Epithelial cell of esophagus (primary cell): ENCODE measurements around the gene PGC.

ENCODE experiments used
- DNase-seq: peaks from one replicate; pipeline ENCODE4 v3.0.0; 2010; ENCODE audit warnings: low read depth
- H3K4me3 ChIP-seq: 2 replicates; pipeline ENCODE4 v1.5.1; 2011; ENCODE audit warnings: mild to moderate bottlenecking, low read length, control low read depth
- CTCF ChIP-seq: IDR thresholded peaks from 2 replicates; pipeline ENCODE4 v1.5.1; 2011; ENCODE audit warnings: low read depth, mild to moderate bottlenecking, low read length, control low read depth, inconsistent platforms; ENCODE audit not compliant: insufficient read depth; ENCODE audit errors: missing control alignments

Gene PGC

GRCh38 chr6:41699063-41699462 lies 48.1 kb downstream of the PGC start:
- no peak overlapping the region for H3K4me3 ChIP-seq
- DNase-seq = no peak
- no peak for TF ChIP-seq CTCF

GRCh38 chr6:41697861-41698781 lies 49.1 kb downstream of the PGC start:
- TF ChIP-seq CTCF = no peak
- DNase-seq = no peak
- H3K4me3 ChIP-seq = no peak overlapping the region

- no peak for DNase-seq
- TF ChIP-seq CTCF = no peak
- no peak overlapping the region for H3K4me3 ChIP-seq
Observed at GRCh38 chr6:41696788-41697187, 50.4 kb downstream of the PGC start.

- no peak for TF ChIP-seq CTCF
- no peak for DNase-seq
- H3K4me3 ChIP-seq = no peak overlapping the region
Observed at GRCh38 chr6:41695825-41696224, 51.4 kb downstream of the PGC start.

GRCh38 chr6:41694815-41695526 lies 52.2 kb downstream of the PGC start:
- no peak overlapping the region for H3K4me3 ChIP-seq
- DNase-seq = peak; percentile 42
- peak; percentile 8 for TF ChIP-seq CTCF

GRCh38 chr6:41693281-41694240 lies 53.6 kb downstream of the PGC start:
- DNase-seq = no peak
- no peak overlapping the region for H3K4me3 ChIP-seq
- TF ChIP-seq CTCF = no peak
